Pulmonary artery endothelial cell (primary cell): ENCODE data around the gene ADRA2B. TPM values are rescaled to one million over a fixed set of nuclear protein-coding genes. Genes with fewer than 3 reads are reported as not detected.
"Not testable (repeated sequence)": the region's sequence is repeated elsewhere in the genome, so short reads cannot be mapped to it uniquely, and the experiment has no call there.

ENCODE experiments used
- DNase-seq: peaks from one replicate; pipeline ENCODE4 v3.0.0-alpha.2; 2011; ENCODE audit warnings: low read depth, low spot score
- total RNA-seq: library from RNA; depleted of rRNA; stranded (reverse); fragments of >200 nt; gene quantifications from 2 replicates; pipeline ENCODE4 v1.2.3, GENCODE V29; 2014

The ADRA2B gene
- not detected in 2 replicates for total RNA-seq

GRCh38 chr2:96116424-96116878, at the start of gene ADRA2B:
Gene ADRA2B (minus strand): TSS chr2:96116571. CDS start chr2:96116149, 422 bp downstream.
- no peak for DNase-seq

GRCh38 chr2:96164459-96165184, 48.3 kb upstream of the ADRA2B start:
- no peak for DNase-seq

- no peak for DNase-seq
These were observed 47.5 kb upstream of the ADRA2B start for GRCh38 chr2:96163768-96164429.

- no peak for DNase-seq
These were observed 47.0 kb upstream of the ADRA2B start for GRCh38 chr2:96163415-96163767.

GRCh38 chr2:96161898-96162297, 45.5 kb upstream of the ADRA2B start:
- no peak for DNase-seq

GRCh38 chr2:96160366-96160765, 44.0 kb upstream of the ADRA2B start:
- DNase-seq, result not testable (repeated sequence)

- no peak for DNase-seq
These were observed 42.9 kb upstream of the ADRA2B start for GRCh38 chr2:96159084-96159830.

- no peak for DNase-seq
These were observed 42.2 kb upstream of the ADRA2B start for GRCh38 chr2:96158554-96158940.

GRCh38 chr2:96157649-96158553, 41.5 kb upstream of the ADRA2B start:
- DNase-seq, result no peak

- no peak for DNase-seq
These were observed 40.7 kb upstream of the ADRA2B start for GRCh38 chr2:96156926-96157648.

GRCh38 chr2:96156011-96156820, 39.8 kb upstream of the ADRA2B start:
- no peak for DNase-seq

GRCh38 chr2:96154506-96155380, 38.4 kb upstream of the ADRA2B start:
- DNase-seq, result no peak

- no peak for DNase-seq
These were observed 37.6 kb upstream of the ADRA2B start for GRCh38 chr2:96153991-96154431.

- DNase-seq, result no peak
These were observed 36.9 kb upstream of the ADRA2B start for GRCh38 chr2:96153291-96153713.

GRCh38 chr2:96152304-96153161, 36.2 kb upstream of the ADRA2B start:
- DNase-seq, result no peak

GRCh38 chr2:96151595-96152303, 35.4 kb upstream of the ADRA2B start:
- DNase-seq, result no peak
